ENCODE results near the gene LRRC8E. TPM values are rescaled to one million over a fixed set of nuclear protein-coding genes. Genes with fewer than 3 reads are reported as not detected.

The LRRC8E gene
- total and polyA plus RNA-seq, 2 of the 8 experiments (the other 6 are each of a cell fraction or from before 2014, with no cell fraction given): 2.7 to 2.9 TPM

- Histone ChIP-seq H2BK15ac (ENCODE audit: low read length) (0 out of 2 replicates have a peak overlapping the region, but pooled peaks have one; percentile 40), H2AK5ac (ENCODE audit: low read depth, low read length) (no peak overlapping the region), H3K4me1 (replicated peaks in 1 of 4; ENCODE audit: control insufficient read depth in 3 of 4, insufficient read depth in 4 of 4, low read length in 3 of 4) (peaks cover 4 to 28% (median 17%) of the 10 kb centered on the region in 4 experiments; a peak in 6 of 7 replicates), H4K8ac (ENCODE audit: extremely low read depth, insufficient read depth, low read length) (peak overlapping the region; percentile 75), H2BK5ac (ENCODE audit: low read depth, low read length) (no peak overlapping the region; the same call in 1 of the 2 replicates), H3K9ac (replicated peaks in 1 of 4; ENCODE audit: extremely low read depth in 1 of 4, low read depth in 3 of 4, low read length in 3 of 4) (no peak overlapping the region), H3K9me3 (ENCODE audit: insufficient read depth in 2 of 2, low read depth in 1 of 2, low read length in 1 of 2) (no peaks in the 10 kb centered on the region), H2BK20ac (ENCODE audit: low read length) (no peak overlapping the region), H3K23ac (ENCODE audit: insufficient read length) (no peak overlapping the region), H4K5ac (ENCODE audit: insufficient read length, low read depth, low read length) (no peak overlapping the region), H3K18ac (ENCODE audit: extremely low read depth, low read length) (no peak overlapping the region), H4K20me1 (replicated peaks in 1 of 2; ENCODE audit: control insufficient read depth in 1 of 2, insufficient read depth in 2 of 2, low read length in 2 of 2) (peaks cover 0 to 4% of the 10 kb centered on the region in 2 experiments), H3K27ac (ENCODE audit: low read depth, low read length) (no peak overlapping the region), H3K27me3 (replicated peaks in 1 of 4; ENCODE audit: control insufficient read depth in 3 of 4, extremely low read depth in 1 of 4, insufficient read depth in 3 of 4, low read length in 3 of 4) (peaks cover 0 to 14% (median 10%) of the 10 kb centered on the region in 4 experiments; a peak in 5 of 7 replicates), H3K14ac (ENCODE audit: insufficient read length) (no peak overlapping the region), H3K4me2 (ENCODE audit: insufficient read depth in 1 of 2, low read depth in 2 of 2, low read length in 2 of 2) (peak overlapping the region; percentile 43 to 82), H3K23me2 (ENCODE audit: low read depth, low read length) (peaks cover 12% of the 10 kb centered on the region; the same call in 1 of the 2 replicates), H3K36me3 (ENCODE audit: control insufficient read depth in 2 of 4, insufficient read depth in 4 of 4, low read length in 3 of 4) (no peaks in the 10 kb centered on the region), H2AFZ (ENCODE audit: low read length) (no peak overlapping the region), H2BK12ac (ENCODE audit: low read depth, low read length) (no peak overlapping the region), H3K4ac (replicated peaks; ENCODE audit: insufficient read length, low read depth, low read length) (no peak overlapping the region), H3K79me1 (ENCODE audit: low read depth, low read length) (no peaks in the 10 kb centered on the region), H3K56ac (replicated peaks; ENCODE audit: insufficient read length, low read depth, low read length) (no peak overlapping the region), H3K79me2 (ENCODE audit: control insufficient read depth in 1 of 2, insufficient read depth in 2 of 2, low read length in 2 of 2) (no peaks in the 10 kb centered on the region), H4K91ac (replicated peaks; ENCODE audit: insufficient read length, low read length) (no peak overlapping the region), H3K4me3 (ENCODE audit: extremely low read depth in 1 of 4, insufficient read depth in 2 of 4, low read depth in 3 of 4, low read length in 4 of 4) (peak overlapping the region in 3 of 4 experiments; percentile 16 to 56 (median 17); a peak in 4 of 8 replicates), H2BK120ac (replicated peaks; ENCODE audit: low read depth, low read length) (no peak overlapping the region)
- 65% methylated on average over 8 of the region's 8 CpGs; no CpG with 5 or more reads in 1 of the 2 experiments for WGBS, 2 experiments (ENCODE audit: extremely low coverage in 1 of 2, insufficient coverage in 1 of 2, insufficient read length in 1 of 2, insufficient replicate concordance in 2 of 2, low coverage in 1 of 2, low lambda C conversion rate in 2 of 2, missing lambda C conversion rate in 1 of 2)
- ChIA-PET CTCF (ENCODE audit: partially characterized antibody) (interaction anchor here (0.8 to 11.2 kb wide), 19 partner anchors 11 to 503 kb away, joined by 3 to 112 read pairs (median 4); partner anchors contain the start of genes SNAPC2, TGFBR3L and TIMM44), POLR2A (ENCODE audit: partially characterized antibody) (interaction anchor here (0.5 to 3.1 kb wide), 17 partner anchors 9 to 291 kb away, joined by 3 to 18 read pairs (median 4); partner anchors contain the start of genes MAP2K7, SNAPC2, TIMM44 and TRAPPC5)
- FAIRE-seq: no peak
- DNase-seq (ENCODE audit: low read depth in 1 of 2, low spot score in 2 of 2): no peak
- TF ChIP-seq BACH1 (IDR thresholded peaks at IDR 0.05; ENCODE audit: low read length) (no peak), SIX5 (IDR thresholded peaks at IDR 0.05; ENCODE audit: low read depth, low read length) (no peak), EZH2 (IDR thresholded peaks at IDR 0.05; ENCODE audit: low read depth, low read length, severe bottlenecking) (no peak), SAP30 (IDR thresholded peaks at IDR 0.05; ENCODE audit: insufficient read depth, insufficient replicate concordance, low read length) (no peak), SIN3A (conservative IDR thresholded peaks at IDR 0.05 in 1 of 2, IDR thresholded peaks at IDR 0.05 in 1 of 2; ENCODE audit: low read depth in 1 of 2, low read length in 2 of 2) (no peak), CTCF (IDR thresholded peaks at IDR 0.05; ENCODE audit: control extremely low read depth in 1 of 3, insufficient read depth in 1 of 3, low read depth in 1 of 3, low read length in 3 of 3) (no peak), ATF2 (IDR thresholded peaks at IDR 0.05; ENCODE audit: low read length) (no peak), RXRA (IDR thresholded peaks at IDR 0.05; ENCODE audit: insufficient read depth, low read depth, low read length) (no peak)
Observed at GRCh38 chr19:7857727-7858108, 30.6 kb upstream of the LRRC8E start.

Measured in H1 (cell line).